Measurements from ENCODE around the gene ZHX3. TPM values are rescaled to one million over a fixed set of nuclear protein-coding genes. Genes with fewer than 3 reads are reported as not detected.

Gene ZHX3
- total RNA-seq, 1 donor from 2014 or later = 34.6 TPM

DNA sequence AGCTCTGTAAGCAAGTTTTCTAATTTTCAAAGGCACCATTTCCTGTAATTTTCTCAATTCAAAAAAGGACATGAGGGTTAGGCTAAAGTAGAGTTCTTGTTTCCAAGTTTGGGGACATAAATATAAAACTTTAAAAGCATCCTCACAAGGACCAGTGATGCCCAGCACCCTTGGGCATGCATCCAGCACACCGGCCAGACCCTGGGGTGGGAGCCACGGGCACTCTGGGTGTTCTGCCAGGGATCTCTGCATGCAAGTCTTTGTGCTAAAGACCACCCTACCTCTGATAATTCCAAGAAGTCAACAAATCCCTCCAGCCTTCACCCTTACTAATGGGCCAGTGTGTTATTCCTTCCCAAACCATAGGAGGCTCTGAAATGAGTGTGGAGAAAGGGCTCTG lies 133.7 kb downstream of the ZHX3 start:
- Histone ChIP-seq H3K36me3 (peaks cover 24% of the 10 kb centered on the region), H3K27me3 (ENCODE audit: low read depth) (no peaks in the 10 kb centered on the region)
- TF ChIP-seq, protein P1, sequence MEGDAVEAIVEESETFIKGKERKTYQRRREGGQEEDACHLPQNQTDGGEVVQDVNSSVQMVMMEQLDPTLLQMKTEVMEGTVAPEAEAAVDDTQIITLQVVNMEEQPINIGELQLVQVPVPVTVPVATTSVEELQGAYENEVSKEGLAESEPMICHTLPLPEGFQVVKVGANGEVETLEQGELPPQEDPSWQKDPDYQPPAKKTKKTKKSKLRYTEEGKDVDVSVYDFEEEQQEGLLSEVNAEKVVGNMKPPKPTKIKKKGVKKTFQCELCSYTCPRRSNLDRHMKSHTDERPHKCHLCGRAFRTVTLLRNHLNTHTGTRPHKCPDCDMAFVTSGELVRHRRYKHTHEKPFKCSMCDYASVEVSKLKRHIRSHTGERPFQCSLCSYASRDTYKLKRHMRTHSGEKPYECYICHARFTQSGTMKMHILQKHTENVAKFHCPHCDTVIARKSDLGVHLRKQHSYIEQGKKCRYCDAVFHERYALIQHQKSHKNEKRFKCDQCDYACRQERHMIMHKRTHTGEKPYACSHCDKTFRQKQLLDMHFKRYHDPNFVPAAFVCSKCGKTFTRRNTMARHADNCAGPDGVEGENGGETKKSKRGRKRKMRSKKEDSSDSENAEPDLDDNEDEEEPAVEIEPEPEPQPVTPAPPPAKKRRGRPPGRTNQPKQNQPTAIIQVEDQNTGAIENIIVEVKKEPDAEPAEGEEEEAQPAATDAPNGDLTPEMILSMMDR (IDR thresholded peaks at IDR 0.05; ENCODE audit: borderline replicate concordance) = no peak

DNA sequence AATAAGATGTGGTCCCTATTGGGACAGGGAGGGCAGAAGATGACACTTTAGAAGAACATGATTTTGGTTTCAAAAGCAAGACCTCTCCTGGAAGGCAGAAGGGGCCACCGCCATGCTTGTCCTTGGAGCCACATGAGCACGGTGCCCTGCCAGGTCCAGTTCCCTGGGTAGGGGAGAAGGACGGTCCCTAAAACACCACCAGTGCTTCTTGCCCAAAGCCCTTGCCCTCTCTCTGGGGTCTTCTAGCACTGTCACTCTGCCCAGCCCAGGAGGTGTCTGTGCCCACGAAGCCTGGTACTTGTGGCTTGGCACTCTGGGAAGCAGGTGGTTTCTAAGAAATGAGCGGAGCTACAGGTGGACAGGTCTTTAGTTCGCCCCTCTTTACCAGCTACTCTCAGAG lies 134.1 kb downstream of the ZHX3 start:
- intact Hi-C loops (cut with micrococcal nuclease) = no loop called here
- TF ChIP-seq, protein P1 (IDR thresholded peaks at IDR 0.05; ENCODE audit: borderline replicate concordance) = no peak
- Histone ChIP-seq H3K9me3 (replicated peaks) (peaks cover 8% of the 10 kb centered on the region), H3K4me3 (no peak overlapping the region), H3K27me3 (ENCODE audit: low read depth) (no peaks in the 10 kb centered on the region), H3K36me3 (peaks cover 24% of the 10 kb centered on the region), H3K4me1 (peaks cover 33% of the 10 kb centered on the region), H3K27ac (replicated peaks) (no peak overlapping the region)
- DNase-seq = no peak

More for the DNA sequence above, 133.7 kb downstream of the ZHX3 start:
- no peak overlapping the region for H3K27ac ChIP-seq (replicated peaks)
- intact Hi-C loops (cut with micrococcal nuclease) = no loop called here
- DNase-seq = no peak
- H3K9me3 ChIP-seq (replicated peaks) = peaks cover 8% of the 10 kb centered on the region
- H3K4me3 ChIP-seq = no peak overlapping the region
- H3K4me1 ChIP-seq = peaks cover 28% of the 10 kb centered on the region

DNA sequence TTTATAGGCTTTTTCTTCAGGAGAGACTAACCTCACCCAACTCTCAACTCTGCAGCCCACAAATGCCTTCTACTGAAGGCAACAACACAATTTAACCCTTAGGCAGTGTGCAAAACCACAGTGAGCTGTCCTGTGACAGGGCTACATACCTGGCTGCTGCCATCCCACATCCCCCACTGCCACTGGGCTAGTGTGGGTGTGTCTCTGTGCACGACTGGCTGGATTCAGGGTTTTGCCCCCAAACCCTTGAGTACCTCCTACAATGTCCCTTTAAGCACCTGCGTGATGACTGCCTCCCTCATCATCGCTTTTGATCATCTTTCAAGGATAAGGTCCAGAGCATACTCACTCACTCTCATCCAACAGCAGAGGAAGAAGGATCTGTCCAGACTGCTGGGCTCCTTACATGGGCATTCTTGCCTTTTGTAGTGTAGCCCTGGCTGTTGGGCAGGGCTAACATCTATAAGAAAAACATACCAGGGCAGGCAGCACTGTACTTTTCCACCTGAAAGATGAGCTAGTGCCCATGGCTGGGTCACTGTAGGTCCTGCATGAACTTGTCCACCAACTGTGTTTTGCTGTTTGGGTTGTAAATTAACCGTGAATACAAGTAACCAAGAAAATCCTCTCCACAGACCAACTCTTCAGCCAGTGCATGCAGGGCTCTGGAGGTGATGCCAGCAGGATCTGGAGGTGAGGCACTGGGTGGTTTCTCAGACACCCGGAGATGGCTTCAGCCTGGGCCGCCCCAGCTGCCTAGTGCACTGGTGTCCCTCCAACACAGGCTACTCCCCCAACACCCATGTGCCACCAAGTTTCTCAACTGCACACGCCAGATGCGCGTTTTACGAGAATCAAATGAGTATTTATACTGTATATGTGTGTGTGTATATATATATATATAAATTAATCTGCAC lies 135.0 kb downstream of the ZHX3 start:
- no peak for DNase-seq
- Histone ChIP-seq H3K27me3 (ENCODE audit: low read depth) (no peaks in the 10 kb centered on the region), H3K9me3 (replicated peaks) (peaks cover 3% of the 10 kb centered on the region), H3K4me3 (no peak overlapping the region), H3K36me3 (peaks cover 24% of the 10 kb centered on the region), H3K27ac (replicated peaks) (no peak overlapping the region), H3K4me1 (peaks cover 41% of the 10 kb centered on the region)
- TF ChIP-seq, protein P1 (IDR thresholded peaks at IDR 0.05; ENCODE audit: borderline replicate concordance) = no peak
- intact Hi-C loops (cut with micrococcal nuclease) = no loop called here

DNA sequence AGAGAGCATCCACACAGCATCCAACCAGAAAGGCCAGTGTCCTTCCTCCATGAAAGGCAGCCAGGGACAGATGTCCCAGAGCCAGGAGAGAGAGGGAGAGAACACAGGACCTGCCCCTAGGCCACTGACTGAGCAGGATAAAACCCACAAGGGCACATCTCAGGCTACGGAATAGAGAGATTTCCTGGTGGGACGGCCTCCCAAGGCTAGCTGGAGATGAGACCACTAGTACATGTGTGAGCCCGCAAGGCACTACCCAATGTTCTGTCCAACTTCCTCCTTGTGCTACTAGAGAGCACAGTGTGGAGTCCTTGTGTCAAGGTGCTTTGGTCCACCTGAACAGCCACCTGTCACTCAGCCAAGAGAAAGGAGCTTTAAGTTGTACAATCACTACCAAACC lies 136.0 kb downstream of the ZHX3 start:
- Histone ChIP-seq H3K27ac (replicated peaks) (no peak overlapping the region), H3K36me3 (peaks cover 24% of the 10 kb centered on the region), H3K9me3 (replicated peaks) (no peaks in the 10 kb centered on the region), H3K4me3 (no peak overlapping the region), H3K27me3 (ENCODE audit: low read depth) (no peaks in the 10 kb centered on the region), H3K4me1 (peaks cover 51% of the 10 kb centered on the region)
- intact Hi-C loops (cut with micrococcal nuclease) = no loop called here
- TF ChIP-seq, protein P1 (IDR thresholded peaks at IDR 0.05; ENCODE audit: borderline replicate concordance) = no peak
- DNase-seq = no peak

DNA sequence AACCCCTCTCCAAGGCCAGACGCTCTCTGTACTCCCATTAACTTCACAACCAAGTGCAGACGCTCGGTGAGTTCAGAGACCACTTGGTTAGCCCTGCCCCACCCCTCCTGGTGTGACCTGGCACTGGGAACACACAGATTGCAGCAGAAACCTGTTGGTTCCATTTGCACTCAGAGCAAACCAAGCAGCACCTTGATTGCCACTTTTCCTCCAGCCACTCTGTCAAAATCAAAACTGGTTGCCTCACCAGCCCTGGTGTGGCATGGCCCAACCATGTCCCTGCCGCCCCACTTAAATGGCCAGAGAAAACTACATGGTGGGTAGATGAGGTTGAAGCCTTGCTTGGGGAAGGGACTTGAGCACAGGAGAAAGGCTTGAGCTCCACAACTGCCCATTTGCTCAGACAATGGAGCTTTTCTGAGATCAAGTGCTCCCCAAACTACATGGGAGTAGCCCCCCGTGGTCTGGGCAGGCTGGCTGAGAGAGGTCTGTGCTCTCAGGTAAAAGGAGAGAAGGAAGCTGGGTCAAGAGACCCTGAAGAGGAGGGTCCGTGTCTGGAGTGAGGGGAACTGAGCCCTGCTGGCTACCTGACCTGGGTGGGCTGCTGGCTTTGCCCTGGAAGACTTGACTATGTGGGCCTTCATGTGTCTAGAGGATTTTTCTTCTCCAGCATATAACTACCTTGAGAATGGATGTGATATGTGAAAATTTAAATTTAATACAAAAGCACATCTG lies 136.8 kb downstream of the ZHX3 start:
- TF ChIP-seq, protein P1 (IDR thresholded peaks at IDR 0.05; ENCODE audit: borderline replicate concordance) = no peak
- peak overlapping the region; percentile 89 for H3K27ac ChIP-seq (replicated peaks)
- no peak overlapping the region for H3K4me3 ChIP-seq
- H3K36me3 ChIP-seq = peaks cover 24% of the 10 kb centered on the region
- H3K9me3 ChIP-seq (replicated peaks) = no peaks in the 10 kb centered on the region
- peaks cover 59% of the 10 kb centered on the region for H3K4me1 ChIP-seq
- DNase-seq = no peak
- no peaks in the 10 kb centered on the region for H3K27me3 ChIP-seq (ENCODE audit: low read depth)
- intact Hi-C loops (cut with micrococcal nuclease) = no loop called here

Measured in left ventricle myocardium inferior (tissue), 1 donor.